Prostate gland (tissue), 2 donors: Measurements from ENCODE around the gene DDRGK1.

Experiments used
- CTCF ChIP-seq, 4 experiments: fragments of 200-600 bp in 2 of 4; fragments of 450-650 bp in 2 of 4; sonication (generic) in 2 of 4; IDR thresholded peaks; 1 replicate in 3 of 4; 2 replicates in 1 of 4; pipeline ENCODE4 v1.5.1; 2016 to 2019; ENCODE audit warnings: antibody characterized with exemption in 4 of 4, mild to moderate bottlenecking in 2 of 4, moderate library complexity in 2 of 4
- POLR2A ChIP-seq: fragments of 450-650 bp; IDR thresholded peaks from one replicate; pipeline ENCODE4 v1.6.1; 2016; ENCODE audit warnings: antibody characterized with exemption, mild to moderate bottlenecking

- TF ChIP-seq CTCF (IDR thresholded peaks at IDR 0.05) (no peak), POLR2A (no peak)
Observed at GRCh38 chr20:3175270-3175669, 29.2 kb downstream of the DDRGK1 start.
